CD4-positive, CD25-positive, alpha-beta regulatory T cell (primary cell): ENCODE measurements around the gene SMIM29. TPM values are rescaled to one million over a fixed set of nuclear protein-coding genes. Genes with fewer than 3 reads are reported as not detected.
"Not testable (repeated sequence)": the region's sequence is repeated elsewhere in the genome, so short reads cannot be mapped to it uniquely, and the experiment has no call there.

Experiments used
- ATAC-seq, 2 donors: fragments of 150-1000 bp; cut with Tn5 transposase; one replicate each; pipeline ENCODE4 v1.10.0; 2021; ENCODE audit warnings: low read depth in 2 of 2, moderate number of reproducible peaks in 2 of 2, moderate library complexity in 1 of 2
- DNase-seq, 3 donors: peaks; one replicate each; pipeline versions ENCODE4 v3.0.0 to v3.0.0-alpha.2; 2012 to 2022; ENCODE audit warnings: mixed read lengths in 1 of 3
- H3K27ac ChIP-seq: one replicate; pipeline ENCODE4 v1.7.0; 2013; ENCODE audit warnings: mild to moderate bottlenecking, low read length; ENCODE audit not compliant: insufficient read depth, poor library complexity, severe bottlenecking
- H3K27me3 ChIP-seq: one replicate; pipeline ENCODE4 v1.7.0; 2013; ENCODE audit warnings: low read length; ENCODE audit not compliant: control insufficient read depth, insufficient read depth
- H3K36me3 ChIP-seq: one replicate; pipeline ENCODE4 v1.7.0; 2013; ENCODE audit warnings: mild to moderate bottlenecking, low read length, moderate library complexity; ENCODE audit not compliant: control insufficient read depth, insufficient read depth
- H3K4me1 ChIP-seq: 2 replicates; pipeline ENCODE4 v1.7.0; 2013; ENCODE audit warnings: mild to moderate bottlenecking, low read length; ENCODE audit not compliant: insufficient read depth, control insufficient read depth, poor library complexity, severe bottlenecking
- H3K4me3 ChIP-seq: one replicate; pipeline ENCODE4 v1.7.0; 2013; ENCODE audit warnings: low read depth, mild to moderate bottlenecking, low read length, moderate library complexity
- H3K9me3 ChIP-seq, 2 experiments: 1 replicate in 1 of 2; 2 replicates in 1 of 2; pipeline ENCODE4 v1.7.0; 2013; ENCODE audit warnings: low read length in 2 of 2, mild to moderate bottlenecking in 1 of 2, moderate library complexity in 1 of 2; ENCODE audit not compliant: control insufficient read depth in 2 of 2
- H3K27ac Mint-ChIP-seq, 3 donors: one replicate each; pipeline ENCODE4 v1.8.0; 2020 to 2022; ENCODE audit warnings: mild to moderate bottlenecking in 3 of 3, mixed read lengths in 3 of 3, moderate library complexity in 2 of 3
- H3K27me3 Mint-ChIP-seq: one replicate; pipeline ENCODE4 v1.8.0; 2022; ENCODE audit warnings: mild to moderate bottlenecking, mixed read lengths
- H3K36me3 Mint-ChIP-seq: one replicate; pipeline ENCODE4 v1.8.0; 2020; ENCODE audit warnings: mixed read lengths
- H3K4me1 Mint-ChIP-seq, 4 donors: one replicate each; pipeline ENCODE4 v1.8.0; 2020 to 2022; ENCODE audit warnings: mixed read lengths in 4 of 4, mild to moderate bottlenecking in 1 of 4
- H3K4me3 Mint-ChIP-seq, 4 donors: one replicate each; pipeline ENCODE4 v1.8.0; 2020 to 2022; ENCODE audit warnings: mild to moderate bottlenecking in 4 of 4, mixed read lengths in 4 of 4, moderate library complexity in 3 of 4
- H3K9me3 Mint-ChIP-seq, 7 donors: one replicate each; pipeline ENCODE4 v1.8.0; 2020 to 2022; ENCODE audit warnings: mixed read lengths in 7 of 7, mild to moderate bottlenecking in 3 of 7, moderate library complexity in 2 of 7
- polyA plus RNA-seq, 4 donors: library from polyadenylated mRNA; unstranded; fragments of 300-500 nt; fragmentation: Illumina TruSeq; gene quantifications; one replicate each; pipeline ENCODE4 v1.2.3, GENCODE V29; 2021
- total RNA-seq: library from RNA; stranded (reverse); gene quantifications from one replicate; pipeline ENCODE4 v1.2.3, GENCODE V29; 2022

The SMIM29 gene
- total and polyA plus RNA-seq, 5 donors from 2014 or later: 29.2 to 82.3 (median 54.1) TPM

- no peak for DNase-seq
- peaks cover 0 to 14% (median 2%) of the 10 kb centered on the region in 4 donors for H3K4me1 Mint-ChIP-seq
Measured at GRCh38 chr6:34274129-34274528, 25.3 kb upstream of the SMIM29 start.

GRCh38 chr6:34273242-34273805 is 24.5 kb upstream of the SMIM29 start:
- DNase-seq (no peak), ATAC-seq (no peak)
- Histone ChIP-seq H3K4me3 (no peak overlapping the region), H3K27me3 (no peaks in the 10 kb centered on the region), H3K9me3 (no peaks in the 10 kb centered on the region), H3K4me1 (no peaks in the 10 kb centered on the region), H3K27ac (no peak overlapping the region), H3K36me3 (no peaks in the 10 kb centered on the region)
- Mint-ChIP-seq H3K9me3 (peaks cover 0 to 1% (median 0%) of the 10 kb centered on the region in 7 donors), H3K4me1 (peaks cover 0 to 14% (median 2%) of the 10 kb centered on the region in 4 donors), H3K36me3 (no peaks in the 10 kb centered on the region), H3K4me3 (no peak overlapping the region), H3K27me3 (no peaks in the 10 kb centered on the region), H3K27ac (no peak overlapping the region)

More at GRCh38 chr6:34274129-34274528, 25.3 kb upstream of the SMIM29 start:
- Histone ChIP-seq H3K27ac (no peak overlapping the region), H3K4me1 (no peaks in the 10 kb centered on the region), H3K9me3 (no peaks in the 10 kb centered on the region), H3K4me3 (no peak overlapping the region), H3K27me3 (no peaks in the 10 kb centered on the region), H3K36me3 (no peaks in the 10 kb centered on the region)
- ATAC-seq: no peak
- Mint-ChIP-seq H3K4me3 (no peak overlapping the region), H3K27ac (no peak overlapping the region), H3K9me3 (peaks cover 0 to 1% (median 0%) of the 10 kb centered on the region in 7 donors), H3K27me3 (no peaks in the 10 kb centered on the region), H3K36me3 (peaks cover under 1% of the 10 kb centered on the region)

GRCh38 chr6:34272013-34272926 is 23.5 kb upstream of the SMIM29 start:
- H3K36me3 Mint-ChIP-seq: no peaks in the 10 kb centered on the region
- DNase-seq (no peak), ATAC-seq (no peak)
- H3K4me1 Mint-ChIP-seq: peaks cover 0 to 14% (median 2%) of the 10 kb centered on the region in 4 donors
- no peak overlapping the region for H3K27ac Mint-ChIP-seq
- H3K9me3 Mint-ChIP-seq: peaks cover 0 to 1% (median 0%) of the 10 kb centered on the region in 7 donors
- Histone ChIP-seq H3K4me1 (no peaks in the 10 kb centered on the region), H3K27me3 (no peaks in the 10 kb centered on the region), H3K4me3 (no peak overlapping the region), H3K9me3 (no peaks in the 10 kb centered on the region), H3K27ac (no peak overlapping the region), H3K36me3 (no peaks in the 10 kb centered on the region)
- H3K4me3 Mint-ChIP-seq: no peak overlapping the region
- no peaks in the 10 kb centered on the region for H3K27me3 Mint-ChIP-seq

DNA sequence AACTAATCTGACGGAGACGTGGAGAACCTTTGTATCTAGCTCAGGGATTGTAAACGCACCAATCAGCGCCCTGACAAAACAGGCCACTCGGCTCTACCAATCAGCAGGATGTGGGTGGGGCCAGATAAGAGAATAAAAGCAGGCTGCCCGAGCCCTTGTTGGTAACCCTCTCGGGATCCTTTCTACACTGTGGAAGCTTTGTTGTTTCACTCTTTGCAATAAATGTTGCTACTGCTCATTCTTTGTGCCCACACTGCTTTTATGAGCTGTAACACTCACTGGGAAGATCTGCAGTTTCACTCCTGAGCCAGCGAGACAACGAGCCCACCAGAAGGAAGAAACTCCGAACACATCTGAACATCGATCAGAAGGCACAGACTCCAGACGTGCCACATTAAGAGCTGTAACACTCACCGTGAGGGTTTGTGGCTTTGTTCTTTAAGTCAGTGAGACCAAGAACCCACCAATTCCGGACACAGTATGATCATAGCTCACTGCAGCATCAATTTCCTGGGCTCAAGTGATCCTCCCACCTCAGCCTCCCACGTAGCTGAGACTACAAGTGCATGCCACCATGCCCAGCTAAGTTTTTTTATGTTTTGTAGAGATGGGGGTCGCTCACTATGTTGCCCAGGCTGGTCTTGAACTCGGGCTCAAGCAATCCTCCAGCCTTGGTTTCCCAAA is 21.0 kb upstream of the SMIM29 start:
- H3K4me1 Mint-ChIP-seq, H3K36me3 Mint-ChIP-seq, ATAC-seq, H3K9me3 ChIP-seq, H3K4me1 ChIP-seq, H3K27ac ChIP-seq, H3K4me3 ChIP-seq, H3K9me3 Mint-ChIP-seq, H3K27me3 ChIP-seq, H3K27me3 Mint-ChIP-seq, H3K36me3 ChIP-seq: not testable (repeated sequence)
- Mint-ChIP-seq H3K27ac (peak overlapping the region in 1 of 3 donors; percentile 32), H3K4me3 (peak overlapping the region in 3 of 4 donors; percentile 46 to 72 (median 66))
- peak in 1 of 3 donors; percentile 40 for DNase-seq

DNA sequence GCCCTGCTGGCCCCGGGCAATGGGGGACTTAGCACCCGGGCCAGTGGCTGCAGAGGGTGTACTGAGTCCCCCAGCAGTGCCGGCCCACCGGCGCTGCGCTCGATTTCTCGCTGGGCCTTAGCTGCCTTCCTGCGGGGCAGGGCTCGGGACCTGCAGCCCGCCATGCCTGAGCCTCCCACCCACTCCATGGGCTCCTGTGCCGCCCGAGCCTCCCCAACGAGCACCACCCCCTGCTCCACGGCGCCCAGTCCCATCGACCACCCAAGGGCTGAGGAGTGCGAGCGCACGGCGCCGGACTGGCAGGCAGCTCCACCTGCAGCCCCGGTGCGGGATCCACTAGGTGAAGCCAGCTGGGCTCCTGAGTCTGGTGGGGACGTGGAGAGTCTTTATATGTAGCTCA is 20.3 kb upstream of the SMIM29 start:
- H3K4me1 ChIP-seq, H3K9me3 Mint-ChIP-seq, H3K4me3 ChIP-seq, H3K27me3 Mint-ChIP-seq, H3K27ac ChIP-seq, H3K27ac Mint-ChIP-seq, H3K36me3 ChIP-seq, ATAC-seq, H3K27me3 ChIP-seq, H3K4me1 Mint-ChIP-seq, H3K36me3 Mint-ChIP-seq, DNase-seq, H3K4me3 Mint-ChIP-seq, H3K9me3 ChIP-seq: not testable (repeated sequence)

DNA sequence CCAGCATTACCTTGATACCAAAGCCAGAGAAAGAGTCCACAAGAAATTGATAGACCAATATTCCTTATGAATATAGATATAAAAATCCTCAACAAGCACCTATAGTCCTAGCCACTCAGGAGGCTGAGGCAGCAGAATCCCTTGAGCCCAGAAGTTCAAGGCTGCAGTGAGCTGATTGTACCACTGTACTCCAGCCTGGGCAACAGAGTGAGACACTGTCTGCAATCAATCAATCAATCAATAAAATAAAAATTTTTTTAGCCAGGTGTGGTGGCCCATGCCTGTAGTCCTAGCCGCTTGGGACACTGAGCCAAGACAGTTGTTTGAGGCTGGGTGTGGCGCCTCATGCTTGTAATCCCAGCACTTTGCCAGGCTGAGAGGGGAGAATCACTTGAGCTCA is 18.9 kb upstream of the SMIM29 start:
- Mint-ChIP-seq H3K9me3 (peaks cover 0 to 7% (median 1%) of the 10 kb centered on the region in 7 donors), H3K27ac (no peak overlapping the region), H3K27me3 (no peaks in the 10 kb centered on the region), H3K4me3 (no peak overlapping the region), H3K4me1 (peaks cover 0 to 6% (median 2%) of the 10 kb centered on the region in 4 donors), H3K36me3 (peaks cover 2% of the 10 kb centered on the region)
- H3K27ac ChIP-seq: no peak overlapping the region
- no peak overlapping the region for H3K4me3 ChIP-seq
- H3K4me1 ChIP-seq: no peaks in the 10 kb centered on the region
- DNase-seq: no peak
- H3K27me3 ChIP-seq: no peaks in the 10 kb centered on the region
- no peaks in the 10 kb centered on the region for H3K36me3 ChIP-seq
- H3K9me3 ChIP-seq: no peaks in the 10 kb centered on the region
- no peak for ATAC-seq

- H3K27ac Mint-ChIP-seq: not testable (repeated sequence)
Measured at GRCh38 chr6:34263484-34263883, 14.7 kb upstream of the SMIM29 start.

More at GRCh38 chr6:34263484-34263883, 14.7 kb upstream of the SMIM29 start:
- not testable (repeated sequence) for H3K36me3 ChIP-seq, DNase-seq, H3K9me3 ChIP-seq, H3K27me3 Mint-ChIP-seq, H3K4me1 Mint-ChIP-seq, H3K36me3 Mint-ChIP-seq, H3K27me3 ChIP-seq, H3K9me3 Mint-ChIP-seq, H3K27ac ChIP-seq, H3K4me1 ChIP-seq, ATAC-seq, H3K4me3 ChIP-seq, H3K4me3 Mint-ChIP-seq
